ENCODE data around the gene HOXA3. TPM values are rescaled to one million over a fixed set of nuclear protein-coding genes. Genes with fewer than 3 reads are reported as not detected.

The HOXA3 gene
- total and polyA plus RNA-seq, 2 of the 13 experiments (the other 11 are each of a cell fraction or from before 2014, with no cell fraction given), result 2.9 to 4.6 TPM

GRCh38 chr7:27115221-27116026 lies 37.0 kb downstream of the HOXA3 start:
- Histone ChIP-seq H3K27me3 (ENCODE audit: control insufficient read depth in 1 of 2, insufficient read depth in 2 of 2, low read length in 2 of 2) (no peaks in the 10 kb centered on the region), H3K9ac (ENCODE audit: insufficient read depth, low read depth, low read length) (no peak overlapping the region), H3K79me2 (ENCODE audit: insufficient read depth, low read length) (peaks cover 38% of the 10 kb centered on the region), H4K20me1 (ENCODE audit: insufficient read depth, low read length) (peaks cover 13% of the 10 kb centered on the region), H3K9me3 (ENCODE audit: low read length) (no peaks in the 10 kb centered on the region), H3K36me3 (replicated peaks in 1 of 2; ENCODE audit: control insufficient read depth in 1 of 2, insufficient read depth in 2 of 2, low read length in 2 of 2) (peaks cover 0 to 6% of the 10 kb centered on the region in 2 experiments; a peak in 3 of 5 replicates), H3K4me2 (ENCODE audit: low read depth, low read length) (no peak overlapping the region), H3K4me3 (replicated peaks in 1 of 3; ENCODE audit: insufficient read depth in 1 of 3, low read depth in 2 of 3, low read length in 3 of 3) (no peak overlapping the region), H3K4me1 (ENCODE audit: insufficient read depth, low read length) (peaks cover 39% of the 10 kb centered on the region), H3K27ac (ENCODE audit: extremely low read length, insufficient read depth, low read length) (no peak overlapping the region), H2AFZ (ENCODE audit: low read length) (no peak overlapping the region)
- ChIA-PET POLR2A (no interaction called here), CTCF (ENCODE audit: low intra/inter-chr PET ratio, low total read pairs) (no interaction called here)
- in situ Hi-C loops (cut with HindIII; ENCODE audit: extremely low pct_ligation_motif_present, low pct_unique_long_range_greater_than_20kb), result no loop called here
- ATAC-seq (no peak), DNase-seq (ENCODE audit: low spot score) (no peak), FAIRE-seq (no peak)
- 0 out of 2 replicates have a peak, but pooled peaks have one; percentile 27 for TF ChIP-seq POLR2G (IDR thresholded peaks at IDR 0.05; ENCODE audit: low read depth, low read length)
- TF ChIP-seq RCOR2 (CRISPR knock-in tag; IDR thresholded peaks at IDR 0.05), result no peak
- peak; percentile 19 for TF ChIP-seq HNRNPLL (IDR thresholded peaks at IDR 0.05; ENCODE audit: low read depth, low read length, poor library complexity, severe bottlenecking)
- peak; percentile 92 for TF ChIP-seq AGO2 (optimal IDR thresholded peaks at IDR 0.05; ENCODE audit: low read depth, low read length)
- no peak for TF ChIP-seq EZH2 (conservative IDR thresholded peaks at IDR 0.05; ENCODE audit: low read depth, low read length)
- TF ChIP-seq RBFOX2 (IDR thresholded peaks at IDR 0.05; ENCODE audit: low read depth, low read length), result peak; percentile 69
- no peak for TF ChIP-seq THAP8 (CRISPR knock-in tag; IDR thresholded peaks at IDR 0.05; ENCODE audit: borderline replicate concordance)
- no TSS peak for BruUV-seq (replicated peaks)
- WGBS (ENCODE audit: low lambda C conversion rate), result 97% methylated on average over 45 of the region's 45 CpGs
- intact Hi-C loops (cut with micrococcal nuclease; ENCODE audit: unreplicated experiment), result no loop called here

- WGBS (ENCODE audit: low lambda C conversion rate), result 99% methylated on average over 6 of the region's 6 CpGs
- intact Hi-C loops (cut with micrococcal nuclease; ENCODE audit: unreplicated experiment) (no loop called here), in situ Hi-C loops (cut with HindIII; ENCODE audit: extremely low pct_ligation_motif_present, low pct_unique_long_range_greater_than_20kb) (no loop called here)
- H3K36me3 ChIP-seq (replicated peaks in 1 of 2; ENCODE audit: control insufficient read depth in 1 of 2, insufficient read depth in 2 of 2, low read length in 2 of 2), result peaks cover 1 to 7% of the 10 kb centered on the region in 2 experiments; a peak in 3 of 5 replicates
- H3K4me2 ChIP-seq (ENCODE audit: low read depth, low read length), result no peak overlapping the region
- ChIA-PET POLR2A (no interaction called here), CTCF (ENCODE audit: low intra/inter-chr PET ratio, low total read pairs) (no interaction called here)
- ATAC-seq (no peak), FAIRE-seq (no peak), DNase-seq (ENCODE audit: low spot score) (no peak)
- H4K20me1 ChIP-seq (ENCODE audit: insufficient read depth, low read length), result peaks cover 12% of the 10 kb centered on the region; the same call in 1 of the 2 replicates
- peaks cover 33% of the 10 kb centered on the region for H3K79me2 ChIP-seq (ENCODE audit: insufficient read depth, low read length)
- H3K9me3 ChIP-seq (ENCODE audit: low read length), result no peaks in the 10 kb centered on the region
- H3K27ac ChIP-seq (ENCODE audit: extremely low read length, insufficient read depth, low read length), result no peak overlapping the region
- no TSS peak for BruUV-seq (replicated peaks)
- no peak overlapping the region for H3K9ac ChIP-seq (ENCODE audit: insufficient read depth, low read depth, low read length)
- H3K27me3 ChIP-seq (ENCODE audit: control insufficient read depth in 1 of 2, insufficient read depth in 2 of 2, low read length in 2 of 2), result no peaks in the 10 kb centered on the region
- no peak overlapping the region for H3K4me3 ChIP-seq (replicated peaks in 1 of 3; ENCODE audit: insufficient read depth in 1 of 3, low read depth in 2 of 3, low read length in 3 of 3)
- no peak overlapping the region for H2AFZ ChIP-seq (ENCODE audit: low read length)
- peaks cover 33% of the 10 kb centered on the region for H3K4me1 ChIP-seq (ENCODE audit: insufficient read depth, low read length)
- TF ChIP-seq POLR2G (IDR thresholded peaks at IDR 0.05; ENCODE audit: low read depth, low read length) (no peak), CCAR2 (optimal IDR thresholded peaks at IDR 0.05; ENCODE audit: low read depth, low read length) (no peak), MIXL1 (CRISPR knock-in tag; IDR thresholded peaks at IDR 0.05) (no peak), PPARG (CRISPR knock-in tag; conservative IDR thresholded peaks at IDR 0.05) (no peak), MYC (CRISPR knock-in tag; IDR thresholded peaks at IDR 0.05; ENCODE audit: borderline replicate concordance) (no peak), KAT2B (IDR thresholded peaks at IDR 0.05; ENCODE audit: borderline replicate concordance, low read depth, low read length) (no peak), ATRX (CRISPR knock-in tag; IDR thresholded peaks at IDR 0.05; ENCODE audit: borderline replicate concordance) (no peak), ZNF660 (CRISPR knock-in tag; IDR thresholded peaks at IDR 0.05; ENCODE audit: borderline replicate concordance, low read depth) (no peak), TCF12 (IDR thresholded peaks at IDR 0.05) (no peak), TCF12 (CRISPR knock-in tag; IDR thresholded peaks at IDR 0.05) (no peak), HOXA5 (CRISPR knock-in tag; IDR thresholded peaks at IDR 0.05) (no peak), ZC3H4 (CRISPR knock-in tag; IDR thresholded peaks at IDR 0.05; ENCODE audit: borderline replicate concordance) (no peak), SIX1 (CRISPR knock-in tag; IDR thresholded peaks at IDR 0.05; ENCODE audit: borderline replicate concordance) (no peak), ZNF737 (CRISPR knock-in tag; IDR thresholded peaks at IDR 0.05; ENCODE audit: borderline replicate concordance) (no peak)
Measured at GRCh38 chr7:27114881-27115220, 37.5 kb downstream of the HOXA3 start.

All from HepG2 (cell line).